IMR-90 (cell line): Measurements from ENCODE around the gene LTB4R2. TPM values are rescaled to one million over a fixed set of nuclear protein-coding genes. Genes with fewer than 3 reads are reported as not detected.

Experiments
- ATAC-seq: fragments of 200-7000 bp; cut with Tn5 transposase; 2 replicates; pipeline ENCODE4 v1.9.1; 2020; ENCODE audit warnings: low read depth, mild to moderate bottlenecking, moderate library complexity
- BruUV-seq: library from RNA; stranded (reverse); fragments of 400-500 nt; replicated peaks from 2 replicates; lab custom pipeline; 2021; lab: Mats Ljungman, UMichigan
- CTCF ChIA-PET: fragments of 300-600 bp; formaldehyde crosslinking; extraction: SDS; loops from one replicate; lab custom pipeline; 2021; ENCODE audit warnings: antibody characterized with exemption; lab: Yijun Ruan, JAX
- POLR2A ChIA-PET: fragments of 300-600 bp; sonication (Branson Sonifier 250); formaldehyde crosslinking; loops from one replicate; lab custom pipeline; 2022; ENCODE audit warnings: antibody characterized with exemption; ENCODE audit not compliant: unreplicated experiment; lab: Charles Lee
- DNase-seq: peaks from one replicate; pipeline ENCODE4 v3.0.0; 2013
- H2AFZ ChIP-seq: replicated peaks from 2 replicates; pipeline ENCODE3; 2013; ENCODE audit warnings: low read length, mild to moderate bottlenecking; ENCODE audit not compliant: poor library complexity
- H2AK5ac ChIP-seq: 2 replicates; pipeline ENCODE4 v1.6.1; 2013; ENCODE audit warnings: low read depth, low read length, inconsistent platforms
- H2AK9ac ChIP-seq: replicated peaks from 2 replicates; pipeline ENCODE3; 2013; ENCODE audit warnings: mild to moderate bottlenecking, low read depth, low read length, moderate library complexity; ENCODE audit not compliant: poor library complexity
- H2BK120ac ChIP-seq: 2 replicates; pipeline ENCODE4 v1.6.1; 2013; ENCODE audit warnings: low read depth, low read length, inconsistent platforms
- H2BK15ac ChIP-seq: 3 replicates; pipeline ENCODE4 v1.6.1; 2013; ENCODE audit warnings: low read depth, low read length, inconsistent platforms
- H2BK20ac ChIP-seq: 2 replicates; pipeline ENCODE4 v1.6.1; 2013; ENCODE audit warnings: low read depth, mild to moderate bottlenecking, inconsistent platforms, low read length, moderate library complexity
- H2BK5ac ChIP-seq: 2 replicates; pipeline ENCODE4 v1.6.1; 2013; ENCODE audit warnings: mild to moderate bottlenecking, low read depth, low read length, inconsistent platforms; ENCODE audit not compliant: poor library complexity, severe bottlenecking
- H3K14ac ChIP-seq: replicated peaks from 2 replicates; pipeline ENCODE4 v1.6.1; 2013; ENCODE audit warnings: low read depth, low read length, inconsistent platforms
- H3K18ac ChIP-seq: 2 replicates; pipeline ENCODE4 v1.6.1; 2013; ENCODE audit warnings: low read depth, low read length, control low read depth
- H3K23ac ChIP-seq: 2 replicates; pipeline ENCODE4 v1.6.1; 2013; ENCODE audit warnings: low read depth, low read length, inconsistent platforms
- H3K27ac ChIP-seq: 2 replicates; pipeline ENCODE4 v1.5.1; 2013; ENCODE audit warnings: mild to moderate bottlenecking, control low read depth, low read length; ENCODE audit not compliant: insufficient read depth
- H3K27me3 ChIP-seq: 2 replicates; pipeline ENCODE4 v1.6.1; 2013; ENCODE audit warnings: low read length; ENCODE audit not compliant: control insufficient read depth, insufficient read depth
- H3K36me3 ChIP-seq: 2 replicates; pipeline ENCODE4 v1.6.1; 2013; ENCODE audit warnings: low read length, mixed read lengths; ENCODE audit not compliant: control insufficient read depth, insufficient read depth
- H3K4ac ChIP-seq: 2 replicates; pipeline ENCODE4 v1.6.1; 2013; ENCODE audit warnings: low read depth, low read length, inconsistent platforms
- H3K4me1 ChIP-seq: 2 replicates; pipeline ENCODE4 v1.6.1; 2013; ENCODE audit warnings: low read length, mixed read lengths; ENCODE audit not compliant: control insufficient read depth, insufficient read depth
- H3K4me2 ChIP-seq: 2 replicates; pipeline ENCODE4 v1.6.1; 2013; ENCODE audit warnings: low read depth, mild to moderate bottlenecking, control low read depth, low read length, moderate library complexity
- H3K4me3 ChIP-seq: 2 replicates; pipeline ENCODE4 v1.5.1; 2013; ENCODE audit warnings: low read depth, mild to moderate bottlenecking, control low read depth, low read length, moderate library complexity; ENCODE audit not compliant: insufficient read depth
- H3K56ac ChIP-seq: 2 replicates; pipeline ENCODE4 v1.6.1; 2013; ENCODE audit warnings: low read length, inconsistent platforms; ENCODE audit not compliant: insufficient read depth; ENCODE audit errors: extremely low read depth
- H3K79me1 ChIP-seq, 2 experiments: 2 replicates each; pipeline ENCODE4 v1.6.1; 2013; ENCODE audit warnings: low read length in 2 of 2, inconsistent platforms in 1 of 2, low read depth in 1 of 2
- H3K9ac ChIP-seq: 2 replicates; pipeline ENCODE4 v1.6.1; 2013; ENCODE audit warnings: low read depth, low read length, control low read depth
- H3K9me1 ChIP-seq: 2 replicates; pipeline ENCODE4 v1.6.1; 2013; ENCODE audit warnings: low read length, inconsistent platforms; ENCODE audit not compliant: insufficient read depth
- H3K9me3 ChIP-seq: 2 replicates; pipeline ENCODE4 v1.6.1; 2013; ENCODE audit warnings: low read length; ENCODE audit not compliant: control insufficient read depth, insufficient read depth
- H4K20me1 ChIP-seq: 2 replicates; pipeline ENCODE4 v1.6.1; 2013; ENCODE audit warnings: low read length, inconsistent platforms; ENCODE audit not compliant: insufficient read depth
- H4K5ac ChIP-seq: 2 replicates; pipeline ENCODE4 v1.6.1; 2013; ENCODE audit warnings: mild to moderate bottlenecking, low read depth, low read length, control low read depth
- H4K8ac ChIP-seq, 2 experiments: 2 replicates each; pipeline ENCODE4 v1.6.1; 2013; ENCODE audit warnings: low read depth in 2 of 2, low read length in 2 of 2, control low read depth in 1 of 2, inconsistent platforms in 1 of 2
- H4K91ac ChIP-seq: 2 replicates; pipeline ENCODE4 v1.6.1; 2013; ENCODE audit warnings: low read depth, low read length, inconsistent platforms; ENCODE audit not compliant: insufficient read depth
- BHLHE40 ChIP-seq: fragments of 150-350 bp; IDR thresholded peaks from 2 replicates; pipeline ENCODE4 v1.6.1; 2016; ENCODE audit warnings: mild to moderate bottlenecking, low read depth, low read length
- CEBPB ChIP-seq: IDR thresholded peaks from 2 replicates; pipeline ENCODE4 v1.6.1; 2012; ENCODE audit warnings: low read depth, low read length, improper control_type of control experiment
- CHD1 ChIP-seq: IDR thresholded peaks from 2 replicates; pipeline ENCODE4 v1.6.1; 2012; ENCODE audit warnings: low read depth, low read length, improper control_type of control experiment
- CTCF ChIP-seq: conservative IDR thresholded peaks from 2 replicates; pipeline ENCODE4 v1.5.1; 2012; ENCODE audit warnings: mild to moderate bottlenecking, low read depth, low read length, improper control_type of control experiment
- FOS ChIP-seq: fragments of 150-350 bp; IDR thresholded peaks from 2 replicates; pipeline ENCODE4 v1.6.1; 2016; ENCODE audit warnings: low read depth, low read length
- MAFK ChIP-seq: IDR thresholded peaks from 2 replicates; pipeline ENCODE4 v1.6.1; 2012; ENCODE audit warnings: low read depth, low read length, improper control_type of control experiment
- MAZ ChIP-seq: IDR thresholded peaks from 2 replicates; pipeline ENCODE4 v1.6.1; 2012; ENCODE audit warnings: low read depth, mild to moderate bottlenecking, low read length, improper control_type of control experiment, moderate library complexity, borderline replicate concordance
- MXI1 ChIP-seq: IDR thresholded peaks from 2 replicates; pipeline ENCODE4 v1.6.1; 2012; ENCODE audit warnings: low read depth, mild to moderate bottlenecking, low read length, moderate library complexity, borderline replicate concordance
- NFE2L2 ChIP-seq: fragments of 150-350 bp; IDR thresholded peaks from 2 replicates; pipeline ENCODE4 v1.6.1; 2016; ENCODE audit warnings: low read depth, mild to moderate bottlenecking, low read length
- POLR2A ChIP-seq: IDR thresholded peaks from 2 replicates; pipeline ENCODE4 v1.6.1; 2012; ENCODE audit warnings: mild to moderate bottlenecking, low read depth, low read length
- RAD21 ChIP-seq: IDR thresholded peaks from 2 replicates; pipeline ENCODE4 v1.6.1; 2012; ENCODE audit warnings: low read length, improper control_type of control experiment
- RCOR1 ChIP-seq: IDR thresholded peaks from 2 replicates; pipeline ENCODE4 v1.6.1; 2012; ENCODE audit warnings: mild to moderate bottlenecking, low read length, improper control_type of control experiment; ENCODE audit not compliant: insufficient replicate concordance
- RFX5 ChIP-seq: IDR thresholded peaks from 2 replicates; pipeline ENCODE4 v1.8.0; 2012; ENCODE audit warnings: low read depth, mild to moderate bottlenecking, low read length, moderate library complexity
- USF2 ChIP-seq: fragments of 150-350 bp; IDR thresholded peaks from 2 replicates; pipeline ENCODE4 v1.6.1; 2017; ENCODE audit warnings: mild to moderate bottlenecking, antibody characterized with exemption, low read length, low read depth
- WGBS, 2 experiments: methylation state at CpG; one replicate each; pipeline versions ENCODE4 v1.1.5 to v1.1.7; 2013; ENCODE audit warnings: missing lambda C conversion rate in 2 of 2; ENCODE audit not compliant: insufficient read length in 1 of 2; ENCODE audit errors: extremely low coverage in 2 of 2; 5-methylcytosine and 5-hydroxymethylcytosine counted together
- dilution Hi-C: fragments of 300-500 bp; cut with HindIII; formaldehyde crosslinking; loops from one replicate; pipeline ENCODE4 v1.14.3; 2018; ENCODE audit warnings: low sequenced_read_pairs; ENCODE audit not compliant: unreplicated experiment
- in situ Hi-C: fragments of 300-500 bp; cut with MboI; formaldehyde crosslinking; loops from 3 replicates; pipeline ENCODE4 v1.14.3; 2019; ENCODE audit warnings: low sequenced_read_pairs, inconsistent platforms, mixed read lengths
- intact Hi-C: fragments of 100-400 bp; cut with micrococcal nuclease; formaldehyde crosslinking; loops from 2 replicates; pipeline ENCODE4 v1.10.0; 2022
- polyA plus RNA-seq, 3 experiments: library from polyadenylated mRNA; depleted of rRNA; stranded (reverse); fragments of >200 nt; gene quantifications; 2 replicates each; pipeline ENCODE4 v1.2.3, GENCODE V29; 2012; ENCODE audit warnings: low replicate concordance in 1 of 3
- total RNA-seq: library from RNA; depleted of rRNA; stranded (reverse); fragments of >200 nt; gene quantifications from 2 replicates; pipeline ENCODE4 v1.2.3, GENCODE V29; 2012

LTB4R2 gene
- total and polyA plus RNA-seq, 2 of the 4 experiments (the other 2 are of a cell fraction), result 0.72 to 1.7 TPM

GRCh38 chr14:24263848-24264247, 46.1 kb upstream of the LTB4R2 start:
- Histone ChIP-seq H2AFZ (peak overlapping the region; percentile 17), H2AK5ac (no peak overlapping the region), H3K27ac (no peak overlapping the region), H3K9me3 (no peaks in the 10 kb centered on the region), H2AK9ac (peak overlapping the region; percentile 55), H3K4me2 (no peak overlapping the region), H4K5ac (no peak overlapping the region), H4K8ac (no peak overlapping the region), H3K4me3 (no peak overlapping the region), H2BK15ac (no peak overlapping the region), H2BK120ac (no peak overlapping the region), H3K4me1 (peaks cover 6% of the 10 kb centered on the region), H3K14ac (no peak overlapping the region), H3K9ac (no peak overlapping the region), H2BK20ac (no peak overlapping the region), H3K18ac (no peak overlapping the region), H3K36me3 (peaks cover 24% of the 10 kb centered on the region), H3K79me1 (peaks cover 0 to 2% of the 10 kb centered on the region in 2 experiments; a peak in 1 of 4 replicates), H3K56ac (no peak overlapping the region), H2BK5ac (no peak overlapping the region), H3K23ac (no peak overlapping the region), H3K27me3 (no peaks in the 10 kb centered on the region), H4K91ac (no peak overlapping the region), H4K20me1 (no peaks in the 10 kb centered on the region), H3K9me1 (peaks cover 11% of the 10 kb centered on the region; the same call in 1 of the 2 replicates), H3K4ac (no peak overlapping the region)
- in situ Hi-C loops, result no loop called here
- no peak for TF ChIP-seq CHD1
- no peak for TF ChIP-seq NFE2L2
- no peak for TF ChIP-seq RFX5
- TF ChIP-seq USF2, result no peak
- TF ChIP-seq CEBPB, result no peak
- TF ChIP-seq MXI1, result no peak
- no peak for TF ChIP-seq POLR2A
- no peak for TF ChIP-seq FOS
- TF ChIP-seq RAD21, result no peak
- TF ChIP-seq MAZ, result no peak
- TF ChIP-seq RCOR1, result no peak
- no peak for TF ChIP-seq CTCF
- no peak for TF ChIP-seq BHLHE40
- no peak for TF ChIP-seq MAFK
- no TSS peak for BruUV-seq
- intact Hi-C loops, result no loop called here
- DNase-seq, result no peak
- no CpG with 5 or more reads among the region's 6 CpGs for WGBS, 2 experiments
- ChIA-PET POLR2A (no interaction called here), CTCF (no interaction called here)
- dilution Hi-C loops, result no loop called here
- no peak for ATAC-seq
